HFFc6 (cell line): ENCODE results near the gene PLAAT5. TPM values are rescaled to one million over a fixed set of nuclear protein-coding genes. Genes with fewer than 3 reads are reported as not detected.

Source experiments
- DNase-seq: peaks from one replicate; pipeline ENCODE4 v3.0.0-alpha.2; 2018
- H3K27ac Mint-ChIP-seq: 2 replicates; pipeline ENCODE4 v1.8.0; 2020; ENCODE audit warnings: mild to moderate bottlenecking, mixed read lengths
- H3K27me3 Mint-ChIP-seq: 2 replicates; pipeline ENCODE4 v1.8.0; 2021; ENCODE audit warnings: mild to moderate bottlenecking, moderate library complexity, mixed read lengths; ENCODE audit not compliant: insufficient read depth
- H3K36me3 Mint-ChIP-seq: 2 replicates; pipeline ENCODE4 v1.8.0; 2021; ENCODE audit warnings: low read depth, mixed read lengths
- H3K4me1 Mint-ChIP-seq: 2 replicates; pipeline ENCODE4 v1.8.0; 2020; ENCODE audit warnings: low read depth, mixed read lengths
- H3K4me3 Mint-ChIP-seq: 2 replicates; pipeline ENCODE4 v1.8.0; 2020; ENCODE audit warnings: mild to moderate bottlenecking, moderate library complexity, mixed read lengths
- H3K9me3 Mint-ChIP-seq: 2 replicates; pipeline ENCODE4 v1.8.0; 2020; ENCODE audit warnings: mild to moderate bottlenecking, mixed read lengths
- total RNA-seq, 6 experiments: library from RNA; stranded (reverse); fragmentation: NEBNext Ultra II Directional; extraction: Animal tissue kit (Norgen Biotek cat#: 25700); gene quantifications; 2 replicates in 1 of 6; 3 replicates in 5 of 6; pipeline ENCODE4 v1.2.3, GENCODE V29; 2021
- TF ChIP-seq, protein P1 (sequence below): fragments of 200-600 bp; sonication (generic); IDR thresholded peaks from 2 replicates; pipeline ENCODE4 v1.5.0; 2021; ENCODE audit warnings: antibody characterized with exemption, mild to moderate bottlenecking

The PLAAT5 gene
- total RNA-seq, 6 experiments from 2014 or later = not detected

DNA sequence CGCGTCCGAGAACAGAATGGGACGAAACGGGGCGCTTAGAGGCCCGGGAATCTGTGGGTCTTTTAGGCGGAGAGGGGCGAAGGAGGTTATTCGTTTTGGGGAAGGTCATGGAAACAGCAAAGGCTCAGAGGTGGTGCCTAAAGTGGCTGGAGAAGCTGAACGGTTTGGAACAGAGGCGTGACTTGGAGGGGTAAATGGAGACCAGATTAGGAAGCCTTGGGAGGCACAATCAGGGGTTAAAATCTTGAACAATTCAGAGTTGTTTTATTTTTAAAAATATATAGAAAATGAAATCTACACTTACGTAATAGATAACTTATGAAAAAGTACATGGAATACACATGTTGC lies 247 bp upstream of the PLAAT5 start:
- Mint-ChIP-seq H3K27me3 (peaks cover 39% of the 10 kb centered on the region), H3K36me3 (no peaks in the 10 kb centered on the region; the same call in 1 of the 2 replicates), H3K4me1 (peaks cover 5% of the 10 kb centered on the region; the same call in 1 of the 2 replicates), H3K27ac (no peak overlapping the region), H3K9me3 (peaks cover under 1% of the 10 kb centered on the region; the same call in 1 of the 2 replicates), H3K4me3 (peak overlapping the region; percentile 59)
- no peak for DNase-seq
- TF ChIP-seq, protein P1, sequence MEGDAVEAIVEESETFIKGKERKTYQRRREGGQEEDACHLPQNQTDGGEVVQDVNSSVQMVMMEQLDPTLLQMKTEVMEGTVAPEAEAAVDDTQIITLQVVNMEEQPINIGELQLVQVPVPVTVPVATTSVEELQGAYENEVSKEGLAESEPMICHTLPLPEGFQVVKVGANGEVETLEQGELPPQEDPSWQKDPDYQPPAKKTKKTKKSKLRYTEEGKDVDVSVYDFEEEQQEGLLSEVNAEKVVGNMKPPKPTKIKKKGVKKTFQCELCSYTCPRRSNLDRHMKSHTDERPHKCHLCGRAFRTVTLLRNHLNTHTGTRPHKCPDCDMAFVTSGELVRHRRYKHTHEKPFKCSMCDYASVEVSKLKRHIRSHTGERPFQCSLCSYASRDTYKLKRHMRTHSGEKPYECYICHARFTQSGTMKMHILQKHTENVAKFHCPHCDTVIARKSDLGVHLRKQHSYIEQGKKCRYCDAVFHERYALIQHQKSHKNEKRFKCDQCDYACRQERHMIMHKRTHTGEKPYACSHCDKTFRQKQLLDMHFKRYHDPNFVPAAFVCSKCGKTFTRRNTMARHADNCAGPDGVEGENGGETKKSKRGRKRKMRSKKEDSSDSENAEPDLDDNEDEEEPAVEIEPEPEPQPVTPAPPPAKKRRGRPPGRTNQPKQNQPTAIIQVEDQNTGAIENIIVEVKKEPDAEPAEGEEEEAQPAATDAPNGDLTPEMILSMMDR = no peak

DNA sequence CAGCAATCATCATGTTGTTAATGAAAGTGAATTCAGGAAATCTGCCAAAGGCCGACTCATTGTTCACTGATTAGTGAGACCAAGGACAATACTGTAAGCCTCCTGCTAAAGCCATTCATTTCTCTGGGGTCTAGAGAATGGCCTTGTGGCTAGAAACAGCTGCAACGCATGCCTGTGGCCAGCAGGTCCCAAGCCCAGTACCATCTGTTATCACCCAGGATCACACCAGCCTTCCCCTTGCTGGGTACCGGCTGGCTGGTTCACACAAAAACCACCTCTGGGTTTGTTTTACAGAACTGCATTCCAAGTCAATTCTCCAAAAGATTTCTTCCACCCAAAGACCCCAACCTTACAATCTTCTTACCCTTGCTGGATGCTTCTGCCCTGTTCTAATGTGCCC lies 1.1 kb downstream of the PLAAT5 start:
- TF ChIP-seq, protein P1 = no peak
- H3K27ac Mint-ChIP-seq = no peak overlapping the region
- H3K27me3 Mint-ChIP-seq = peaks cover 38% of the 10 kb centered on the region
- no peak for DNase-seq
- no peaks in the 10 kb centered on the region; the same call in 1 of the 2 replicates for H3K36me3 Mint-ChIP-seq
- H3K4me1 Mint-ChIP-seq = peaks cover 5% of the 10 kb centered on the region; the same call in 1 of the 2 replicates
- no peak overlapping the region for H3K4me3 Mint-ChIP-seq
- H3K9me3 Mint-ChIP-seq = peaks cover 14% of the 10 kb centered on the region; the same call in 1 of the 2 replicates

DNA sequence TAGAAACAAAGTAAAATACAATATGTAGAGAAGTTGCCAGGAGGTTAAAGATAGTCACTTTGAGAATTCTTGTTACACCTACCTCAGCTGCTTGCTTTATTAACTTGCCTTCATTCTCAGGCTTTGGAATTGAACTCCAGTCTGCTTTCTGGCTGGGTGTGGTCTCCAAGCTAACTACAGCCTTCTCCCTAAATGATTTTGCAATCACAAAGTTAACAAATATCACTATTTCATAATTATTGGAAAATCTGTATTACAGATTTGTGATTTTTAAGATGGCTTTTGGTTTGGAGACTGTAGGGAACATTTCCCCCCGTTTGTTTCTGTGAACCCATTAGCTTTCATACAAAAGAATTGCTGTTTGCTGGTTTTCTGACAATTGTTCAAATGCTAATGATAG lies 2.2 kb downstream of the PLAAT5 start:
- TF ChIP-seq, protein P1 = no peak
- no peaks in the 10 kb centered on the region; the same call in 1 of the 2 replicates for H3K36me3 Mint-ChIP-seq
- H3K4me3 Mint-ChIP-seq = no peak overlapping the region
- no peak overlapping the region for H3K27ac Mint-ChIP-seq
- H3K4me1 Mint-ChIP-seq = peaks cover 5% of the 10 kb centered on the region; the same call in 1 of the 2 replicates
- peaks cover 18% of the 10 kb centered on the region; the same call in 1 of the 2 replicates for H3K9me3 Mint-ChIP-seq
- peaks cover 38% of the 10 kb centered on the region for H3K27me3 Mint-ChIP-seq
- DNase-seq = no peak

DNA sequence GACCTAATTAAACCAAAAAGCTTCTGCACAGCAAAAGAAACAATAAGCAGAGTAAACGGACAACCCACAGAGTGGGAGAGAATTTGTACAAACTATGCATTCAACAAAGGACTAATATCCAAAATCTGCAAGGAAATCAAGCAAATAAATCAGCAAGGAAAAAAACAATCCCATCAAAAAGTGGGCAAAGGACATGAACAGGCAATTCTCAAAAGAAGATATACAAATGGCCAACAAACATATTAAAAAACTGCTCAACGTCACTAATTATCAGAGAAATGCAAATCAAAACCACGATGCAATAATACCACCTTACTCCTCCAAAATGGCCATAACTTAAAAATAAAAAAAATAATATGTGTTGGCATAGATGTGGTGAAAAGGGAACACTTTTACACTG lies 5.2 kb downstream of the PLAAT5 start:
- Mint-ChIP-seq H3K27ac (no peak overlapping the region), H3K4me1 (no peaks in the 10 kb centered on the region), H3K9me3 (peaks cover 18% of the 10 kb centered on the region; the same call in 1 of the 2 replicates), H3K27me3 (peaks cover 37% of the 10 kb centered on the region), H3K4me3 (no peak overlapping the region), H3K36me3 (no peaks in the 10 kb centered on the region; the same call in 1 of the 2 replicates)
- DNase-seq = no peak
- TF ChIP-seq, protein P1 = no peak

DNA sequence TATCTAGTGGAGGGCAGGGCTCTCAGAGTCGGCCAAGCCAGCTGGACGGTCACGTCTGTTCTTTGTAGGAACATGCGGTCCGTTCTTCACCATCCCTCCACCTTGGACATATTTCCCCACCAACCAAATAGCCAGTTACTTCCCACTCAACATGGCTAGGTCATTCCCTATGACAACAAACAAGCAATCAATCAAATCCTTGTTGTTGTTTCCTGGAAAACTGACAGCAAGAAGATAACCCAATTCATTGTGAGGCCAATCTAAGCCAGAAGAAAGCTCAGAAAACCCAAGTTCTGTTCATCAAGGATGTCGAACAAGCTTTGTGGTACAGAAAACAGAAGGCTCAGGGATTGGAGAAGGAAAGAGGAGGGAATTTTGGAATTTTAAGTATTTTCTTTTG lies 10.9 kb downstream of the PLAAT5 start:
- peaks cover 17% of the 10 kb centered on the region for H3K9me3 Mint-ChIP-seq
- no peaks in the 10 kb centered on the region for H3K4me1 Mint-ChIP-seq
- TF ChIP-seq, protein P1 = no peak

More for the DNA sequence above, 10.9 kb downstream of the PLAAT5 start:
- H3K27me3 Mint-ChIP-seq = peaks cover 18% of the 10 kb centered on the region
- H3K36me3 Mint-ChIP-seq = peaks cover 9% of the 10 kb centered on the region
- no peak overlapping the region for H3K4me3 Mint-ChIP-seq
- no peak overlapping the region for H3K27ac Mint-ChIP-seq
- no peak for DNase-seq
